Keratinocyte (primary cell): Measurements from ENCODE around the gene SCAP.

ENCODE experiments used
- CTCF ChIP-seq, 3 experiments: IDR thresholded peaks in 1 of 3; conservative IDR thresholded peaks in 1 of 3; optimal IDR thresholded peaks in 1 of 3; 2 replicates in 2 of 3; 3 replicates in 1 of 3; pipeline versions ENCODE3 to v1.5.1; 2011; ENCODE audit warnings: low read length in 3 of 3, mild to moderate bottlenecking in 3 of 3, moderate library complexity in 2 of 3, control low read depth in 1 of 3, inconsistent platforms in 1 of 3; ENCODE audit not compliant: insufficient read depth in 2 of 3; ENCODE audit errors: extremely low read depth in 1 of 3
- EZH2 ChIP-seq: IDR thresholded peaks from one replicate; pipeline ENCODE4 v1.6.1; 2012; ENCODE audit warnings: inconsistent platforms, mild to moderate bottlenecking, low read length, moderate library complexity

GRCh38 chr3:47452453-47453215 lies 23.1 kb downstream of the SCAP start:
- TF ChIP-seq CTCF (optimal IDR thresholded peaks at IDR 0.05 in 1 of 3, IDR thresholded peaks at IDR 0.05 in 1 of 3, conservative IDR thresholded peaks at IDR 0.05 in 1 of 3; ENCODE audit: extremely low read depth in 1 of 3, insufficient read depth in 2 of 3, low read length in 3 of 3) (no peak), EZH2 (no peak)
